IPS-NIHi11 (cell line): ENCODE results near the gene CLSTN2.

Source experiments
- DNase-seq: peaks from one replicate; pipeline ENCODE4 v3.0.0; 2012; ENCODE audit warnings: mixed read lengths, low spot score

The CLSTN2 gene

DNA sequence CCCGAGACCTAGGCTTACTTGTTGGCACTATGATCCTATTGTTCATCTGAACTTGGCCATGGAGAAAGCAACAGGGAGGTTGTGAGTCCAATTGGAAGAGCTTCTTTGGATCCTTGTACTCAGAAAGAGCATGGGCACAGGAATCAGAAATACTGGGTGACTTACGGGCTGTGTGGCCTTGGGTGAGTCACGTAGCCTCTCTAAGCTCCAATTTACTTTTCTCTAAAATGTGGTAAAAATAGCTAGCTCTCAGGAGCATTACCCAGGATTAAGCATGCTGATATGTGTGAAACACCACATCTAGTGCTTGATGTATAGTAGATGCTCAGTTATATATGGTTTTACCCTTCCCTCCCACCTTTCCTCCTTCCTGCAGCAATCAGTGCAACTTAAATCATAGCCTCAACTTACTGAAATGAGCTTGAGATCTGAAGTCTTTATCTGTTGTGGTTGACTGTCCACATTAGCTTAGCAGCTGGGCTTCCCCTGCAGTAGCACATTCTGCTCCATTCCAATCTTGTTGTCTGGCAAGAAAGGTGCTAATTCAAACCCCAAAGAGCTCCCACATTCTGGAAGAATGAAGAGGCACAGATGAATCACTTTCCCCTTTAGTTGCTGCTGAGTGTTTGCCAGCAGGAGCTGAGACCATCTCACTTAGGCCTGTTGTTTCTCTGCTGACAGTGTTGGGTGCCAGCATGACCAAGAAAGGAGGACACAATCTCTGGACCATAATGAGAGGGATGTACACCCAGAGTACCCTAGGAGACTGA, 443.8 kb downstream of the CLSTN2 start:
- no peak for DNase-seq

GRCh38 chr3:140384028-140384771, 449.2 kb downstream of the CLSTN2 start:
- DNase-seq = no peak

DNA sequence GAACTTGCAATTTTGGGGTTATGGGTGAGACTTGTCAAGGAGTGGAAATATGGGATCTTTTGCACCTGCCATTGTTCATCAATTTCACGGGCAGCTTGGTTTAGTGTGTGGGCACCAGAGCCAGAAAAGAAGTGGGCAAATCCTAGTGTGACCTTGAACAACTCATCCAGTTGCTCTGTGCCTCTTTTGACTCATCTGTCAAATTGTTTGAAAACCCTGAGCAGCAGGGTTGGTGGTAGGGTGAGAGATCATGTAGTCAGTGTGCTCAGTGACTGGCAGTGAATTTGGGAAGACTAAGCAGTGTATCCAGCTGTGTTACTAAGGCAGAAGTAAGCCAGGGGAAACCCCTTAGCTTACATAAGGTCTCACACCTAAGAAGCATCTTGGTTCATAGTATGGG, 449.9 kb downstream of the CLSTN2 start:
- DNase-seq = no peak

DNA sequence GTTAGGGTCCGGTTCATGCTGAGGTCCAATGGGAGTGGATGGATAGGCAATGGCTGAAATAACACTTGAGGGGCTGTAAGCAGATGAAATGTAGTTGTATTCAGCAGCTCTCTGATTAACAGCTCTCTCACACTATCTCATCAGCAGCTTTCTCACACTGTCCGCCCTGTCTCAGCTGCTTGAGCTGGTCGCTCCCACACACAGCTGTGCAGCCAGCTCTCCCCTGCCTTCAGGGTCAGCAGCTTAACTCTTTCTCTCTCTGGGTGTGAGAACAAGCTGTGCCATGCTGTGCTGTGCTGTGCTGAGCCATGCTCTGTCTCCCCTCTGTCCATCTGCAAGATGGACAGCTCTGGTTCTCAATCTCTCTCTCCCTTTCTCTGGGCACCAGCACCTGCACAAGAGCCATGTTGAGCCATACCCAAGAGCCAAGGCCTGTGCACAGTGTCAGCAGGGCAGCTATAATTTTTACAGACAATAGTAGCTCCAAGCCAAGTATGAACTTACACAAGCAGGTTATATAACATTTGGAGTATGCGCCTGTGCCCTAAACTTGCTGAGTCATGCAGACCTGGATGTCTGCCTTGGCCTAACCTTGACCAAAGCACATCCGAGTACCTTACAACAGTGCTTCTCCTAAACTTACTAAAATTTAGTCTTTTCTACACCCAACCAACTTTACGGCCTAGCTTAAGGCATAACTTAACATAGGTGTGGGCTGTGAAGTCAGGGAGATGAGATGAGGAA, 451.5 kb downstream of the CLSTN2 start:
- DNase-seq = no peak

- DNase-seq = no peak
Measured at GRCh38 chr3:140387244-140387643, 452.3 kb downstream of the CLSTN2 start.

DNA sequence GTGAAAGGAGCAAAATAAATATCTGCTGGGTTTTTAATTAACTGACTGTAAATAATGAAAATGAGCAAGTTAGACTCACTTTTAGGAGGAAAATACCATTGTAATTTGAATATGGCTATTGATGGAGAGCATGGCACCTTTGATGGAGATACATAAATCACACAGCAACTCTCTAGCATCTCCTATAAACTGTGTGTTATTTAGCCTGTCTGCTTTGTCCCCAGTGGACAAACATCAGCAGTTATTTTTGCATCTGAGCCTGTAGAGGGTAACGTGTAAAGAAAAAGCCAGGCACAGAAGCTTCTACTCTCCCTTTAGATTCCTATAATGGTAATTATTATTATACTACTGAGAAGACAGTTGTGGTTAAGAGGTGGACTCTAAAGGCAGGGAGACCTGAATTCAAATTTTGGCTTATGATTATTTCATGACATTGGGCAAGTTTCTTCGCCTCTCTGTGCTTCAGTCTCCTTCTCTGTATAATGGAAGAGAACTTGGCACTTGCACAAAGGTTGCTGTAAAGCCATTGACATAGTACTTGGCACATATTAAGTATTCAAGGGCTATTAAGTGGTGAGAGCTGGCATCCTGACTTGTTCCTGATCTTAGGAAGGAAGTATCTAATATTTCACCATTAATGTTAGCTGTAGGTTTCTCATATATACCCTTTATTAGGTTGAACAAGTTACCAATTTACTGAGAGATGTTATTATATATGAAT, 453.4 kb downstream of the CLSTN2 start:
- DNase-seq = no peak

DNA sequence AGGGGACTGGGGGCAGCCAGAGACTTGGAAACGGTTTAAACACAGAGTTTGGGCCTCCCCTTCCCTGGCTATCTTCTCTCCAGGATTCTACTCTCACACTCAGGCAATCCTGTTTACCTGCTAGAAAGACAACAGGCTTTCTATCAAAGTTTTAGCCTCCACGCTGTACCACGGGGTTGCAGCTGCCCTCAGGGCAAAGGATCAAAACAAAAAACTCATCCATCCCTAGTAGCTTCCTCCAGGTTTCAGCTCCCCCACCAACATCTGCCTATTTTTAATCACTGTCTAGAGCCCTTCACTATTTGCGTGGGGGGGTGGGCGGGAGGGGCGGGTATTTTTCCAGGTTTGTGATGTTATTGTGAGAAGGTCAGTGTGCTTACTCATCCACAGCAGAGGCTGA, 456.1 kb downstream of the CLSTN2 start:
- peak; percentile 20 for DNase-seq

GRCh38 chr3:140394488-140395133, 459.6 kb downstream of the CLSTN2 start:
- no peak for DNase-seq

GRCh38 chr3:140395134-140396075, 460.4 kb downstream of the CLSTN2 start:
- no peak for DNase-seq

DNA sequence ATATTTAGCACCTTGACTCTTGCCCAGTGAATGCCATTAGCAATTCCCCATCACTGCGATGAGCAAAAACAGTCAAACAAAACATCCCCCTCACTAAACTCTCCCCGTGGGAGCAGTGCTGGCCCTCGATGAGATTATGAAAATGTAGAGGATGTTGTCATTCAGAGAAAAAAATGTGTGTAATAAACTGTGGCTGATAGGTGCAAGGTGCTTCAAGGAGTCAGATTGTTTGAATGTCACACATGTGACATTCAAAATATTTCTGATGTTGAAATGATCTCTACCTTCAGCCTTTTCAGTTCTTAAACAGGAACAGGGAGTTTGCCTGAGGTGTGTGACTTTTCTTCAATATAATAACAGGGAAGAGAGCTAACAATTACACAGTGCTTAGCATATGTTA, 461.1 kb downstream of the CLSTN2 start:
- no peak for DNase-seq

DNA sequence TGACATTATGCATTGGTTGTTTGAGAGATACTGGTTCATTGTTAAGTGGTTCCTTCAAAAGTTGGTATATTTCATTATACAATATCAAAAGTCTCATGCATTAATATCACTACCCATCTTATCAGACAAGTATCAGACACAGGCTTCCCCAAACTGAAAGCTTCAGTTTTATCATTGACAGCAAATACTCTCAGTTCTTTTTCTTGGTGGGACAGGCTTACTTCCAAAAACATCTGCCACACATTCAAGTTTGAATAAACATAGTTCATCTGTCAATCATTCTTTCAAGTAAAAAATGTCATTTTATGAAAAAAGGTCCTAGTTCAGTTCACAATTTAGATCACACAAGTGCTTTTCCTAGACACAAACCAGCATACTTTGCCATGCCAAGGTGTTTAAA, 462.9 kb downstream of the CLSTN2 start:
- no peak for DNase-seq

GRCh38 chr3:140398387-140398786, 463.4 kb downstream of the CLSTN2 start:
- no peak for DNase-seq

DNA sequence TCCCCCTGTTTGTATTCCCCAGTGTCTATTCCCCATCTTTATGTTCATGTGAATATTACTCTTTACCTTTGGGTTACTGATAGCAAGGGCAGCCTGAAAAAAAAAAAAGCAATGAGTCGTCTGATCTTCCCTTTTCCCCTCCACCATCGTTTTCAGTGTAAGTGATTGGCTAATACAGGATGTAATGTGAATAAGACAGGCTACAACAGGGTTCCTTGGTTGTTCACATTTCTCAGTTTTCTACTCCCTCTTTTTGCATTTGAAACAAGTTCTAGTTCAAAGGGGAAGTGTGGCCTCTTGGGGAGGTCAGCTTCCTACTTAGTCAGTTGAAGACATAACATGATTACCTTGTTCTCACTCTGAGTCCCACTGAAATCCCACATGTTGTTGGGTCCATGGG, 464.9 kb downstream of the CLSTN2 start:
- no peak for DNase-seq

DNA sequence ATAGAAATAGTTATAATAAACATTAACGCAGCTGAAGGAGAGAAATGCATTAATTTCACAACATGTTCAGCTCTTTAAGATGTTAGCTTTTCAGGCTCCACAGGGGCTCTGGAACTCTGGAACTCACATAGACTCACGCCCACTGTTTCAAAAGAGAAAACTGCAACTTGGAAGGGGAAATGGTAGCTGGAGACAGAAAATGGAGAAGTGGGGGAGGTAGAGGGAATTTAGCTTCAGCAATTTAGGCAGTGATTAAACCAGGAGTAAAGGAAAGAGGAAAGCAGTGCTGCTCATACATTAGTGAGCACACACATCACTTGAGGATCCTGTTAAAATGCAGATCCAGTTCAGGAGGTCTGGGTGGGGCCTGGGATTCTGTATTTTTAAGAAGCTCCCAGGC, 468.1 kb downstream of the CLSTN2 start:
- no peak for DNase-seq

GRCh38 chr3:140403608-140404007, 468.6 kb downstream of the CLSTN2 start:
- DNase-seq = no peak

- no peak for DNase-seq
Measured at GRCh38 chr3:140406655-140407054, 471.7 kb downstream of the CLSTN2 start.

DNA sequence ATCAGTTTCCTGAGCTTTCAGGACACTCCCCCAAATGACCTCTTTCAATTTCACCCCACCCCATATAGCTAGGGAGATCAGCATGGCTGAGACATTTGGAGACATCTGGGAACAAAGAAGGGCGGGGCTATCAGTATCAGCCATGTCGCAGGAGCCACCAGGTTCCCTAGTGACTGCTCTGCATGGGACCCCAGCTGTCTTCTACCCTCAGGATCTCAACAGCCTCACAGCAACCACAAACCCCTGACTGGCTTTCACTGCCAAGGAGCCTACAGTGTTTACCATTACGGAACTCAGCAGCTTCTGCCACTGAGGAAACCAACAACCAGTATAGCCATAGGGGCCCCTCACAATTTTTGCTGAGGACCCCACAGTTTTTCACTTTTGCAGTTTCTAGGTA, 473.3 kb downstream of the CLSTN2 start:
- no peak for DNase-seq

GRCh38 chr3:140416666-140417065, 481.7 kb downstream of the CLSTN2 start:
- no peak for DNase-seq

GRCh38 chr3:140420621-140421357, 485.8 kb downstream of the CLSTN2 start:
- no peak for DNase-seq

- DNase-seq = no peak
Measured at GRCh38 chr3:140421884-140422283, 486.9 kb downstream of the CLSTN2 start.
